ENCODE measurements around the gene NFATC1.

DNA sequence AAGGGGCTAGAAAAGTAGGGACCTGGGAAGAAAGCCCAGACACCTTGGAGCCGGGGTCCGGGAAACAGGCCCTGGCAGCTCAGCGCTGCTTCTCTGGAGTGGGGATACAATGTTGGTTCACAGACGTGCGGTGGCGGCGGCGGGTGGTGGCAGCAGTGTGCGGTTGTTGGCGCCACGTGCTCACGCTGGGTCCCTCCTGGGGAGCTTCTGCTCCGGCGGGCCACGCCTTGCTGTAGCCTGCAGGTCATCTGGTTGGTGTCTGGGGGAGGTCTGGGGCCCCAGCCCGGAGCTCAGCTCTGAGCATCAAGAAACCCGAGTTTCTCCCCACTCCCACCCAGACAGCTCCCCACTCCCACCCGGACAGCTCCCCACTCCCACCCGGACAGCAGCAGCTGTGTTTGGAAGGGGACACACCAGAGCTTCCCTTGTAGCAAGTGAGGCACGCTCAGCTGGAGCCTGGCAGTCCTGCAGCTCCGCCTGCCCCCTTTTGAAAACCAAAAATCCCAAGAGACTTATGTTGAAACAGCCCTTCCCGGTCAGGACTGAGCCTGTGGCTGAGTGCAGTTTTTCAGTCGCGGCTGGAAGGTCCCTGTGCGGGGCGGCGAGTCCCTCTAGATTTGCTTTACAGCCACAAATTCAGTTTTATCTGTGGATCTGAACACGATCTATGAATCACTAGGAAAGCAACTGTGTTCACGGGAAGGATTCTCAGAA is 46.9 kb downstream of the NFATC1 start:
- TF ChIP-seq, protein P1, sequence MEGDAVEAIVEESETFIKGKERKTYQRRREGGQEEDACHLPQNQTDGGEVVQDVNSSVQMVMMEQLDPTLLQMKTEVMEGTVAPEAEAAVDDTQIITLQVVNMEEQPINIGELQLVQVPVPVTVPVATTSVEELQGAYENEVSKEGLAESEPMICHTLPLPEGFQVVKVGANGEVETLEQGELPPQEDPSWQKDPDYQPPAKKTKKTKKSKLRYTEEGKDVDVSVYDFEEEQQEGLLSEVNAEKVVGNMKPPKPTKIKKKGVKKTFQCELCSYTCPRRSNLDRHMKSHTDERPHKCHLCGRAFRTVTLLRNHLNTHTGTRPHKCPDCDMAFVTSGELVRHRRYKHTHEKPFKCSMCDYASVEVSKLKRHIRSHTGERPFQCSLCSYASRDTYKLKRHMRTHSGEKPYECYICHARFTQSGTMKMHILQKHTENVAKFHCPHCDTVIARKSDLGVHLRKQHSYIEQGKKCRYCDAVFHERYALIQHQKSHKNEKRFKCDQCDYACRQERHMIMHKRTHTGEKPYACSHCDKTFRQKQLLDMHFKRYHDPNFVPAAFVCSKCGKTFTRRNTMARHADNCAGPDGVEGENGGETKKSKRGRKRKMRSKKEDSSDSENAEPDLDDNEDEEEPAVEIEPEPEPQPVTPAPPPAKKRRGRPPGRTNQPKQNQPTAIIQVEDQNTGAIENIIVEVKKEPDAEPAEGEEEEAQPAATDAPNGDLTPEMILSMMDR (IDR thresholded peaks at IDR 0.05), result no peak
- no peak for TF ChIP-seq POLR2A (IDR thresholded peaks at IDR 0.05)
